Upper lobe of left lung (tissue), 6 donors: ENCODE measurements around the gene PHLDA1. TPM values are rescaled to one million over a fixed set of nuclear protein-coding genes. Genes with fewer than 3 reads are reported as not detected.

Source experiments
- ATAC-seq, 2 donors: fragments of 200-7000 bp; cut with Tn5 transposase; one replicate each; pipeline ENCODE4 v1.9.1; 2022; ENCODE audit warnings: mild to moderate bottlenecking in 2 of 2, moderate library complexity in 2 of 2; ENCODE audit not compliant: low FRiP score in 2 of 2
- DNase-seq, 2 donors: peaks; one replicate each; pipeline ENCODE4 v3.0.0-alpha.2; 2019 to 2020
- H3K27ac ChIP-seq, 4 donors: fragments of 200-600 bp; sonication (generic); one replicate each; pipeline ENCODE4 v1.5.1; 2016 to 2019
- H3K27me3 ChIP-seq, 4 donors: fragments of 200-600 bp; sonication (generic); one replicate each; pipeline ENCODE4 v1.5.1; 2017 to 2019
- H3K36me3 ChIP-seq, 4 donors: fragments of 200-600 bp; sonication (generic); one replicate each; pipeline ENCODE4 v1.5.1; 2016 to 2019
- H3K4me1 ChIP-seq, 4 donors: fragments of 200-600 bp; sonication (generic); one replicate each; pipeline ENCODE4 v1.5.1; 2018 to 2019
- H3K4me3 ChIP-seq, 4 donors: fragments of 200-600 bp; sonication (generic); one replicate each; pipeline ENCODE4 v1.5.1; 2017 to 2019; ENCODE audit warnings: mild to moderate bottlenecking in 2 of 4, moderate library complexity in 1 of 4
- H3K9me3 ChIP-seq, 4 donors: fragments of 200-600 bp; sonication (generic); one replicate each; pipeline ENCODE4 v1.5.1; 2018 to 2019
- CTCF ChIP-seq, 6 experiments: fragments of 450-650 bp in 4 of 6; fragments of 200-600 bp in 2 of 6; sonication (generic) in 2 of 6; IDR thresholded peaks; one replicate each; pipeline ENCODE4 v1.5.1; 2016 to 2019; ENCODE audit warnings: antibody characterized with exemption in 6 of 6
- EP300 ChIP-seq, 4 donors: sonication (generic); formaldehyde crosslinking; IDR thresholded peaks; one replicate each; pipeline ENCODE4 v1.5.1; 2017; ENCODE audit warnings: antibody characterized with exemption in 4 of 4, control low read depth in 2 of 4
- POLR2A ChIP-seq, 4 donors: fragments of 450-650 bp; IDR thresholded peaks; one replicate each; pipeline ENCODE4 v1.5.1; 2016 to 2017; ENCODE audit warnings: antibody characterized with exemption in 4 of 4, mild to moderate bottlenecking in 2 of 4
- POLR2AphosphoS5 ChIP-seq, 2 donors: sonication (generic); formaldehyde crosslinking; IDR thresholded peaks; one replicate each; pipeline ENCODE4 v1.5.1; 2017; ENCODE audit warnings: antibody characterized with exemption in 2 of 2
- WGBS, 2 donors: methylation state at CpG; one replicate each; pipeline ENCODE4 v1.1.5; 2017 to 2018; 5-methylcytosine and 5-hydroxymethylcytosine counted together
- total RNA-seq, 6 donors: library from RNA; depleted of rRNA in 4 of 6; stranded (reverse); fragments of >200 nt in 4 of 6; gene quantifications; one replicate each; pipeline versions ENCODE4 v1.1.0 to v1.2.1, GENCODE V29; 2016 to 2021
- donor health status: DM: no; HTN: no; CAD: no; lungs with moderate emphysema.
- donor health status: DM: no; HTN: yes; CAD: no; lungs with severe emphysema.

PHLDA1 gene
- total RNA-seq, 6 donors from 2014 or later: 5.2 to 31.2 (median 14.0) TPM

DNA sequence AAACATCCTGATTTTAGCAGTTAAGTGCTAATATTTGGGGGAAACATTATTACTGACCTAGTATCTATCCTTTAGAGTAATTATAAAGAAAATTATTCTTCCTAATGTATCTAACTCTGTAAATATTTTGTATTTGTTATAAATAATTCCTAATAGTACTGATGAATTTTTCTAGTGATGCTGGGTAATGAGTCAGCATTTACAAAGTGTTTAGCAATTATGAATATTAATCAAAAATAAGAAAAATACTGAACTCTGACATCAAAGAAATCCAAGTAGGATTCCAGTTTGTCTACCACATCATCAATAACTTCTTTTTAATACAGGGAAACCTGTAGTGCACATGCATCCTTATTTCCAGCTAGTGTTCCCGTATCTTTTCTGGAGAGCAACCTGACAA lies 43.9 kb upstream of the PHLDA1 start:
- H3K4me1 ChIP-seq: peaks cover 0 to 15% (median 2%) of the 10 kb centered on the region in 4 donors
- H3K9me3 ChIP-seq: peaks cover 0 to 7% (median 2%) of the 10 kb centered on the region in 4 donors
- H3K27ac ChIP-seq: no peak overlapping the region
- peaks cover 0 to 24% (median 0%) of the 10 kb centered on the region in 4 donors for H3K36me3 ChIP-seq
- H3K4me3 ChIP-seq: no peak overlapping the region
- TF ChIP-seq CTCF (IDR thresholded peaks at IDR 0.05) (no peak), EP300 (IDR thresholded peaks at IDR 0.05) (no peak), POLR2A (IDR thresholded peaks at IDR 0.05) (no peak), POLR2AphosphoS5 (IDR thresholded peaks at IDR 0.05) (no peak)
- DNase-seq (no peak), ATAC-seq (no peak)
- no peaks in the 10 kb centered on the region for H3K27me3 ChIP-seq
- 89 to 91% methylated on average over 1 of the region's 1 CpG for WGBS, 2 donors

DNA sequence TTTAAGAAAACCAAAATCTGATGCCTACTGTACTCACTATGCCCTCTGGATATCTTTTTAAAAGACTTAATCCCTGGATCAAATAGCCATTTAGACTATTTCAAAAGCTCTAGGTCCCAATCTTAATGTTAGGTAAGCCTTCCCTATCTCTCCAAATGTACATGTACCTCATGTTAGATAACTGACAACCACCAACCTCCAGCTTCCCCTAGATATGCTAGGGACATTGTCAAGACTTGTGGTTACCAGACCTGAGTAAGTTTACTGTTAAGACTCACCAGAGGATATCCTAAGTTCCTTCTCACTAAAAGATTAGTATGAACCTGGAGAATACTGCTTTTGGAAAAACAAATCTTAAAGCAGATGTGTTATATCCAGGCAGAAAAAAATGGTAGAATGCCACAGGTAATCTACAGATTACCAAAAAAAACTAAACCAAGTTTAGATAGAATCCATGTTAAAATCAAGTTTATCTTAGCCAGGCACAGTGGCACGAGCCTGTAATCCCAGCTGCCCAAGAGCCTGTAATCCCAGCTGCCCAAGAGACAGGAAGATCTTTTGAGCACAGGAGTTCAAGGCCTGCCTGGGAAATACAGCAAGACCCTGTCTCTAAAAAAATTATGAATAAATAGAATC lies 43.2 kb upstream of the PHLDA1 start:
- DNase-seq: no peak
- H3K4me3 ChIP-seq: no peak overlapping the region
- H3K27ac ChIP-seq: no peak overlapping the region
- H3K4me1 ChIP-seq: peaks cover 0 to 15% (median 2%) of the 10 kb centered on the region in 4 donors
- no peak for ATAC-seq
- no peaks in the 10 kb centered on the region for H3K27me3 ChIP-seq
- TF ChIP-seq POLR2AphosphoS5 (IDR thresholded peaks at IDR 0.05) (no peak), EP300 (IDR thresholded peaks at IDR 0.05) (no peak), CTCF (IDR thresholded peaks at IDR 0.05) (no peak), POLR2A (IDR thresholded peaks at IDR 0.05) (no peak)
- 89 to 97% methylated on average over 1 of the region's 1 CpG for WGBS, 2 donors
- H3K9me3 ChIP-seq: peaks cover 0 to 7% (median 2%) of the 10 kb centered on the region in 4 donors
- H3K36me3 ChIP-seq: peaks cover 0 to 30% (median 0%) of the 10 kb centered on the region in 4 donors

GRCh38 chr12:76073561-76073960 lies 42.0 kb upstream of the PHLDA1 start:
- ATAC-seq: no peak
- H3K36me3 ChIP-seq: peaks cover 0 to 39% (median 1%) of the 10 kb centered on the region in 4 donors

GRCh38 chr12:76072568-76072967 lies 41.0 kb upstream of the PHLDA1 start:
- H3K27me3 ChIP-seq: no peaks in the 10 kb centered on the region
- DNase-seq: no peak
- no peak for TF ChIP-seq POLR2AphosphoS5 (IDR thresholded peaks at IDR 0.05)
- TF ChIP-seq POLR2A (IDR thresholded peaks at IDR 0.05): no peak
- no peak for TF ChIP-seq CTCF (IDR thresholded peaks at IDR 0.05)
- TF ChIP-seq EP300 (IDR thresholded peaks at IDR 0.05): no peak
- no peak for ATAC-seq
- WGBS, 2 donors: 93% methylated on average over 3 of the region's 3 CpGs
- H3K27ac ChIP-seq: no peak overlapping the region
- no peak overlapping the region for H3K4me3 ChIP-seq
- H3K4me1 ChIP-seq: peaks cover 0 to 15% (median 4%) of the 10 kb centered on the region in 4 donors
- H3K9me3 ChIP-seq: no peaks in the 10 kb centered on the region
- peaks cover 0 to 46% (median 1%) of the 10 kb centered on the region in 4 donors for H3K36me3 ChIP-seq

More at GRCh38 chr12:76073561-76073960, 42.0 kb upstream of the PHLDA1 start:
- no peak overlapping the region for H3K27ac ChIP-seq
- TF ChIP-seq POLR2A (IDR thresholded peaks at IDR 0.05) (no peak), EP300 (IDR thresholded peaks at IDR 0.05) (no peak), CTCF (IDR thresholded peaks at IDR 0.05) (no peak), POLR2AphosphoS5 (IDR thresholded peaks at IDR 0.05) (no peak)
- no peak for DNase-seq
- H3K4me1 ChIP-seq: peaks cover 0 to 15% (median 4%) of the 10 kb centered on the region in 4 donors
- no peak overlapping the region for H3K4me3 ChIP-seq
- H3K9me3 ChIP-seq: peaks cover 0 to 3% (median under 1%) of the 10 kb centered on the region in 4 donors
- no peaks in the 10 kb centered on the region for H3K27me3 ChIP-seq

- no peak for ATAC-seq
- Histone ChIP-seq H3K36me3 (peaks cover 3 to 78% (median 5%) of the 10 kb centered on the region in 4 donors), H3K4me1 (peaks cover 0 to 5% (median 0%) of the 10 kb centered on the region in 4 donors), H3K9me3 (peaks cover 5 to 8% (median 6%) of the 10 kb centered on the region in 4 donors), H3K27ac (no peak overlapping the region), H3K27me3 (no peaks in the 10 kb centered on the region), H3K4me3 (no peak overlapping the region)
- TF ChIP-seq POLR2AphosphoS5 (IDR thresholded peaks at IDR 0.05) (no peak), EP300 (IDR thresholded peaks at IDR 0.05) (no peak), CTCF (IDR thresholded peaks at IDR 0.05) (no peak), POLR2A (IDR thresholded peaks at IDR 0.05) (no peak)
- DNase-seq: no peak
Measured at GRCh38 chr12:76069339-76069738, 37.8 kb upstream of the PHLDA1 start.
